ENCODE measurements around the gene KCNJ6. TPM values are rescaled to one million over a fixed set of nuclear protein-coding genes. Genes with fewer than 3 reads are reported as not detected.
A peak's percentile ranks its signal among the peaks of the same experiment; 100 is the strongest.
"Not testable (repeated sequence)": the region's sequence is repeated elsewhere in the genome, so short reads cannot be mapped to it uniquely, and the experiment has no call there.

The KCNJ6 gene
- total RNA-seq, 1 donor from 2014 or later: 0.33 TPM

DNA sequence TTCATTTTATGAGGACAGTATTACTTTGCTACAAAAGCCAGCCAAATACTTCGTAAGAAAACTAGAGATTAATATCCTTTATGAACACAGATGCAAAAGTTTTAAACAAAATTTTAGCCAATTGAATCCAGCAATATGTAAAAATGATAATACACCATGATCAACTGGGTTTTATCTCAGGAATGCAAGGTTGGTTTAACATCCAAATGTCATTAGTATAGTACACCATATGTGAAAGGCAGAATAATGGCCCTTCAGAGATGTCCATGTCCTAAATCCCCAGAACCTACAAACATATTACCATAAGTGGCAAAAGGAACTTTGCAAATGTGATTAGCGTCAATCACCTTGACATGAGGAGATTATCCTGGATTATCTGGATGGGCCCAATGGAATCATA is 16.7 kb upstream of the KCNJ6 start:
- no peak for DNase-seq (ENCODE audit: low read depth)
- Histone ChIP-seq H3K27me3 (ENCODE audit: control insufficient read depth, insufficient read depth, low read length) (no peaks in the 10 kb centered on the region), H3K4me3 (ENCODE audit: low read depth, low read length) (no peak overlapping the region), H3K36me3 (ENCODE audit: control insufficient read depth, insufficient read depth, low read length) (no peaks in the 10 kb centered on the region)
- TF ChIP-seq, protein P1, sequence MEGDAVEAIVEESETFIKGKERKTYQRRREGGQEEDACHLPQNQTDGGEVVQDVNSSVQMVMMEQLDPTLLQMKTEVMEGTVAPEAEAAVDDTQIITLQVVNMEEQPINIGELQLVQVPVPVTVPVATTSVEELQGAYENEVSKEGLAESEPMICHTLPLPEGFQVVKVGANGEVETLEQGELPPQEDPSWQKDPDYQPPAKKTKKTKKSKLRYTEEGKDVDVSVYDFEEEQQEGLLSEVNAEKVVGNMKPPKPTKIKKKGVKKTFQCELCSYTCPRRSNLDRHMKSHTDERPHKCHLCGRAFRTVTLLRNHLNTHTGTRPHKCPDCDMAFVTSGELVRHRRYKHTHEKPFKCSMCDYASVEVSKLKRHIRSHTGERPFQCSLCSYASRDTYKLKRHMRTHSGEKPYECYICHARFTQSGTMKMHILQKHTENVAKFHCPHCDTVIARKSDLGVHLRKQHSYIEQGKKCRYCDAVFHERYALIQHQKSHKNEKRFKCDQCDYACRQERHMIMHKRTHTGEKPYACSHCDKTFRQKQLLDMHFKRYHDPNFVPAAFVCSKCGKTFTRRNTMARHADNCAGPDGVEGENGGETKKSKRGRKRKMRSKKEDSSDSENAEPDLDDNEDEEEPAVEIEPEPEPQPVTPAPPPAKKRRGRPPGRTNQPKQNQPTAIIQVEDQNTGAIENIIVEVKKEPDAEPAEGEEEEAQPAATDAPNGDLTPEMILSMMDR (IDR thresholded peaks at IDR 0.05; ENCODE audit: insufficient read depth, low read length, poor library complexity, severe bottlenecking): no peak

DNA sequence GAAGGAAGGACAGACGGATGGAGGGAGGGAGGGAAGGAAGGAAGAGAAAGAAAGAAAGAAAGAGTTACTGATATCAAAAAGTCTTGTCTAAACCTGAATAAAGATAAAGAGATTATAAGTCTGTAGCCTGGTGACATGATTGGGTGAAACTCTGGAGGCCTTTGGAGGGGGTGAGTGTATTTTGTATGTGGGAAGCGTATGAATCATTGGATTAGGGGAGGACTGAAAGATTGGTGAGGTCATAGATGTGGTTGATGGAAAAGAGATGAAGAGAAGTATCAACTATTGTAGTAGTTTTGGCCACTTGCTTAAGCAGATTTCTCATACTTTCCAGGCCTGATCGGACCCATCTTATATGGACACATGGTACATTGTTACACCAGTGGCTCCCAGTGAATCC is 11.5 kb upstream of the KCNJ6 start:
- no peaks in the 10 kb centered on the region for H3K27me3 ChIP-seq (ENCODE audit: control insufficient read depth, insufficient read depth, low read length)
- no peaks in the 10 kb centered on the region for H3K36me3 ChIP-seq (ENCODE audit: control insufficient read depth, insufficient read depth, low read length)
- no peak overlapping the region for H3K4me3 ChIP-seq (ENCODE audit: low read depth, low read length)
- no peak for DNase-seq (ENCODE audit: low read depth)
- TF ChIP-seq, protein P1 (IDR thresholded peaks at IDR 0.05; ENCODE audit: insufficient read depth, low read length, poor library complexity, severe bottlenecking): no peak

DNA sequence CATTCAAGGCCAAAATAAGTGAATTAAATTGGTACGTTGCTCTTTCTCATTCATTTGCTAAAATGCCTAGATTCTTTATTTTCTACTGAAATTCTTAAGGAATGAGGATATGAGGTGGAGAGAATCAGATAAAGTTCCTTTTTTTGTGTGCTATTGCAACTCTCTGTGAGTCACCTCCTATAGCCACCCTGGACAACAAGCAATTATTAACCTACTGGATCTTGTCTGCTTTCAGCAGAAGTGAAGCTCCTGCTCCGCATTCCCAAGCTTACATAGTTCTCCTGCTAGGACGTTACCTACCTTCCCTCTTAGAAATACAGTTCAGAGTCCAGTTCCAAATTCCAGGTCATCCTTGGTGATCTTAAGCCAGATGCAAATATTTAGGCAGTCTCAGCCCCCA is 4.8 kb upstream of the KCNJ6 start:
- Histone ChIP-seq H3K4me3 (ENCODE audit: low read depth, low read length) (no peak overlapping the region), H3K36me3 (ENCODE audit: control insufficient read depth, insufficient read depth, low read length) (no peaks in the 10 kb centered on the region), H3K27me3 (ENCODE audit: control insufficient read depth, insufficient read depth, low read length) (no peaks in the 10 kb centered on the region)
- peak; percentile 84 for DNase-seq (ENCODE audit: low read depth)
- TF ChIP-seq, protein P1 (IDR thresholded peaks at IDR 0.05; ENCODE audit: insufficient read depth, low read length, poor library complexity, severe bottlenecking): no peak

DNA sequence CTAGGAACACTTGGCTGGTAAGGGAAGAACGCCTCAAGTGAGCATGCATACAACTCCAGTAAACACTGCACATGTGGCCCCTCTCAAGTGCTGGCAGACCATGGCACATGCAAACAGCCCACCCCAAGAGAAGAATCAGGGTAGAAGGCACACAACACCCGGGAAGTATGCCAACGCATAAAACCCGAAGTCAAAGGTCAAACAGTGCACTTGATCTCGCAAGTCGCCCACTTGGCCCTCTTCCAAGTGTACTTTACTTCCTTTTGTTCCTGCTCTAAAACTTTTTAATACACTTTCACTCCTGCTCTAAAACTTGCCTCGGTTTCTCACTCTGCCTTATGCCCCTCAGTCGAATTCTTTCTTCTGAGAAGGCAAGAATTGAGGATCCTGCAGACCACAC is 4.0 kb upstream of the KCNJ6 start:
- DNase-seq (ENCODE audit: low read depth); H3K36me3 ChIP-seq (ENCODE audit: control insufficient read depth, insufficient read depth, low read length); H3K27me3 ChIP-seq (ENCODE audit: control insufficient read depth, insufficient read depth, low read length); H3K4me3 ChIP-seq (ENCODE audit: low read depth, low read length): not testable (repeated sequence)

DNA sequence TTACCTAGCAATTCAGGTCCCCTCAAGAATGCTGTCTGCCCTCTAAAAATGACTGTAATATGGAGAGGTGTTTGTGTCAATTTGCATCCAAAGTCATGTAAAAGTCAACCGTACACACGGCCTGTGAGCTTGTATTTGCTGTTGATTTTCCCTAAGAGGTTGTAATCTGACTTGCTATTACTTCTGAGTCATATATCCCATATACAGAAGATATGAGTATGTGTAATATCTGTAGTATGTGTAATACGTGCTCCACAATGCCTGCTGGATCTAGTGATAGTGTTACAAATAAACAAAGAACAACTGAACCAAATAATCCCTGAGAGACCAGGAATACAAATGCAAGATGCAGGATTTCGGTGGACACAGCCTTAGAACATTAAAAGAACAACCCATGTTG is 1.4 kb upstream of the KCNJ6 start:
- no peak for DNase-seq (ENCODE audit: low read depth)
- no peak overlapping the region for H3K4me3 ChIP-seq (ENCODE audit: low read depth, low read length)
- no peaks in the 10 kb centered on the region for H3K36me3 ChIP-seq (ENCODE audit: control insufficient read depth, insufficient read depth, low read length)
- TF ChIP-seq, protein P1 (IDR thresholded peaks at IDR 0.05; ENCODE audit: insufficient read depth, low read length, poor library complexity, severe bottlenecking): no peak
- H3K27me3 ChIP-seq (ENCODE audit: control insufficient read depth, insufficient read depth, low read length): peaks cover 16% of the 10 kb centered on the region

DNA sequence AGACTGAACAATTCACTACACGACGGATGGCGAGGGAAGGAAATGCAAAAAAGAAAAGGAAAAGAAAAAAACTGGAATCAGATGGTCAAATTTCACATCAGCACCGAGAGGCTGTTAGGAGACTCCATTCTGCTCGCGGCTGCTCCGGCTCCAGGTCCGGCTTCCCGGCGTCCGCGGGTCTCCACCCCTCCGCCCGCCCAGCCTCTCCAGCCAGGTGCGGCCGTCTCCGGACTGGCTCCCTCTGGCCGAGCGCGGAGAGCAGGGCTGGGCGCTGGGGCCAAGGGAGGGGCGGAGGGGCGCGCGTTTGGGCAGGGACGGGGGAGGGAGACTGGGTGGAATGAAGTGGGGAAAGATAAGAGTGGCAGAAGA is 332 bp downstream of the KCNJ6 start:
- Histone ChIP-seq H3K4me3 (ENCODE audit: low read depth, low read length) (peak overlapping the region; percentile 26), H3K36me3 (ENCODE audit: control insufficient read depth, insufficient read depth, low read length) (no peaks in the 10 kb centered on the region), H3K27me3 (ENCODE audit: control insufficient read depth, insufficient read depth, low read length) (peaks cover 16% of the 10 kb centered on the region)
- DNase-seq (ENCODE audit: low read depth): no peak
- TF ChIP-seq, protein P1 (IDR thresholded peaks at IDR 0.05; ENCODE audit: insufficient read depth, low read length, poor library complexity, severe bottlenecking): no peak
